ENCODE data around the gene OSBPL7. TPM values are rescaled to one million over a fixed set of nuclear protein-coding genes. Genes with fewer than 3 reads are reported as not detected.
A peak's percentile ranks its signal among the peaks of the same experiment; 100 is the strongest.

Gene OSBPL7
- total and polyA plus RNA-seq, 2 of the 8 experiments (the other 6 are each of a cell fraction or from before 2014, with no cell fraction given), result 7.2 to 8.9 TPM

GRCh38 chr17:47850692-47851573 lies 29.3 kb upstream of the OSBPL7 start, which contains the start of gene SP6 (continued):
- TF ChIP-seq CBX8 (IDR thresholded peaks at IDR 0.05; ENCODE audit: borderline replicate concordance, low read depth, low read length), result no peak
- no peak for TF ChIP-seq MAFK (IDR thresholded peaks at IDR 0.05; ENCODE audit: low read depth, low read length)
- TF ChIP-seq BACH1 (IDR thresholded peaks at IDR 0.05; ENCODE audit: low read length), result peak; percentile 35; the same call in 1 of the 2 replicates
- TF ChIP-seq CHD1 (IDR thresholded peaks at IDR 0.05; ENCODE audit: low read depth, low read length), result no peak
- no peak for TF ChIP-seq SRF (IDR thresholded peaks at IDR 0.05; ENCODE audit: low read depth, low read length)
- no peak for TF ChIP-seq USF2 (IDR thresholded peaks at IDR 0.05; ENCODE audit: low read length)
- no peak for TF ChIP-seq RNF2 (IDR thresholded peaks at IDR 0.05; ENCODE audit: borderline replicate concordance, low read depth, low read length, missing control alignments, poor library complexity, severe bottlenecking)
- peak; percentile 76 for TF ChIP-seq SUZ12 (IDR thresholded peaks at IDR 0.05; ENCODE audit: low read length)
- no peak for TF ChIP-seq NANOG (IDR thresholded peaks at IDR 0.05; ENCODE audit: insufficient read depth, low read depth, low read length, poor library complexity, severe bottlenecking)
- peak; percentile 92 for TF ChIP-seq TAF1 (IDR thresholded peaks at IDR 0.05; ENCODE audit: low read depth, low read length)
- peak in 1 of 2 experiments; percentile 70; a peak in 2 of 3 replicates for TF ChIP-seq POLR2A (IDR thresholded peaks at IDR 0.05; ENCODE audit: control extremely low read depth in 1 of 2, low read depth in 2 of 2, low read length in 2 of 2)
- peak; percentile 76 for TF ChIP-seq TAF7 (optimal IDR thresholded peaks at IDR 0.05; ENCODE audit: borderline replicate concordance, low read depth, low read length)
- TF ChIP-seq EGR1 (IDR thresholded peaks at IDR 0.05; ENCODE audit: borderline replicate concordance, low read depth, low read length), result peak; percentile 15; the same call in 1 of the 2 replicates
- 0 out of 2 replicates have a peak, but pooled peaks have one; percentile 11 for TF ChIP-seq CREB1 (IDR thresholded peaks at IDR 0.05)
- TF ChIP-seq HDAC2 (IDR thresholded peaks at IDR 0.05; ENCODE audit: borderline replicate concordance in 1 of 2, low read depth in 2 of 2, low read length in 2 of 2), result no peak; a peak in 1 of 4 replicates
- TF ChIP-seq GABPA (IDR thresholded peaks at IDR 0.05; ENCODE audit: borderline replicate concordance, insufficient read depth, low read length), result 0 out of 2 replicates have a peak, but pooled peaks have one; percentile 24
- TF ChIP-seq BCL11A (IDR thresholded peaks at IDR 0.05; ENCODE audit: low read depth in 2 of 2, low read length in 2 of 2), result no peak
- no peak for TF ChIP-seq SP4 (IDR thresholded peaks at IDR 0.05; ENCODE audit: low read length)
- TF ChIP-seq MAX (IDR thresholded peaks at IDR 0.05), result peak; percentile 31
- peak; percentile 87 for TF ChIP-seq TBP (IDR thresholded peaks at IDR 0.05; ENCODE audit: low read depth, low read length)
- TF ChIP-seq FOSL1 (IDR thresholded peaks at IDR 0.05; ENCODE audit: insufficient read depth, low read depth, low read length), result no peak
- no peak for TF ChIP-seq KDM1A (IDR thresholded peaks at IDR 0.05; ENCODE audit: borderline replicate concordance, low read length)
